NCI-H2196 (cell line): Measurements from ENCODE around the gene INSIG1.

Experiments used
- DNase-seq: peaks from one replicate; lab custom pipeline; 2025; ENCODE audit not compliant: unreplicated experiment; lab: John Stamatoyannopoulos, UW

INSIG1 gene

GRCh38 chr7:155284496-155285274 is 13.0 kb upstream of the INSIG1 start:
- DNase-seq, result no peak

- DNase-seq, result no peak
Measured at GRCh38 chr7:155285423-155285822, 12.3 kb upstream of the INSIG1 start.

GRCh38 chr7:155285833-155286232 is 11.8 kb upstream of the INSIG1 start:
- DNase-seq, result no peak

- DNase-seq, result no peak
Measured at GRCh38 chr7:155286686-155287085, 11.0 kb upstream of the INSIG1 start.

- no peak for DNase-seq
Measured at GRCh38 chr7:155287284-155287935, 10.3 kb upstream of the INSIG1 start.

GRCh38 chr7:155288055-155288454 is 9.6 kb upstream of the INSIG1 start:
- no peak for DNase-seq

- no peak for DNase-seq
Measured at GRCh38 chr7:155289107-155289506, 8.6 kb upstream of the INSIG1 start.

- DNase-seq, result no peak
Measured at GRCh38 chr7:155289949-155290501, 7.7 kb upstream of the INSIG1 start.

GRCh38 chr7:155291045-155291530 is 6.6 kb upstream of the INSIG1 start:
- no peak for DNase-seq

GRCh38 chr7:155291729-155292128 is 5.9 kb upstream of the INSIG1 start:
- DNase-seq, result no peak

GRCh38 chr7:155292680-155293226 is 4.9 kb upstream of the INSIG1 start:
- no peak for DNase-seq

- DNase-seq, result no peak
Measured at GRCh38 chr7:155293721-155294510, 3.8 kb upstream of the INSIG1 start.

- no peak for DNase-seq
Measured at GRCh38 chr7:155294511-155294778, 3.2 kb upstream of the INSIG1 start.

- no peak for DNase-seq
Measured at GRCh38 chr7:155295511-155295910, 2.2 kb upstream of the INSIG1 start.

- DNase-seq, result no peak
Measured at GRCh38 chr7:155296006-155296787, 1.5 kb upstream of the INSIG1 start.

- DNase-seq, result peak; percentile 83
Measured at GRCh38 chr7:155296788-155297516, 726 bp upstream of the INSIG1 start.

- DNase-seq, result no peak
Measured at GRCh38 chr7:155298288-155298833, 683 bp downstream of the INSIG1 start.

- peak; percentile 82 for DNase-seq
Measured at GRCh38 chr7:155298834-155299534, 1.3 kb downstream of the INSIG1 start.
